ENCODE data around the gene RNPEPL1. TPM values are rescaled to one million over a fixed set of nuclear protein-coding genes. Genes with fewer than 3 reads are reported as not detected.

The RNPEPL1 gene
- total RNA-seq, 2 experiments from 2014 or later: 39.1 to 40.5 TPM

DNA sequence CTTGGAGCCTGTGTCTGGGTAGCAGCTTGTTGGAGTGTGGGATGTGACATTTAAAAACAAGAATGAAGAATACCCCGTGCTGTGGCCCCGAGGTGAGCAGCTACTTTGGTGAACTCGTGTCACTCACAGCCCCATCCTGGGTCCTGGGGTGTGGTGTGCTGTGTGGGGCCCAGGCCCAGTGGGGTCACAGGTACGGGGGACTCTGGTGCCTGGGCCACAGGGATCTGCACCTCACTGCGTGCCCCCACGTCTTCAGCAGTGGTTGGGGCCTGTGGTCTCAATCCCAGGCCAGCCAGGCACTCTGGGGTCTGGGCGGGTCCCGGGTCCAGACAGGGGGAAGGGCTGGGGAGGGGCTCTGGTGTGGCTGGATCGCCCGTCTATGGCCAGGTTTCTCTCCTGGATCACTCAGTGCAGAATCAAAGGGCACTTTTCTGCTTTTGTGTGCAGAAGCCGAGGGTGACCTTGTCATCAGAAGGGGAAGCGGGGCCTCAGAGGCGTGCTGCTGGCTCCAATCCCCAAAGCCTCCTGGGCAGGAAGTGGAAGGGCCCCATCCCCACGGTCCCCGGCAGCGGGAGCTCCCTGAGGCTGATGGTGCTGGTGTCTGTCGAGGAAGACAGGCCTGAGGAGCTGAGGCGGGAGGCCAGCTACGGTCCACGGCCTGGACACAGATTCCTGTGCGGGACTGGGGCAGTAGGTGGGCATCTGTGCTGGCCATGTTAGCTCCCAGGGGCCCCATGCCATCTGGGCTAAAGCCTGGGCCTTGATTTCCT lies 58.4 kb downstream of the RNPEPL1 start:
- CTCF ChIA-PET: interaction anchor here (1.0 to 1.5 kb wide), 4 partner anchors 10 to 113 kb away, joined by 3 to 4 read pairs (median 4); no protein-coding TSS in a partner anchor
- H3K27me3 Mint-ChIP-seq: no peaks in the 10 kb centered on the region

GRCh38 chr2:240627736-240628506 lies 59.6 kb downstream of the RNPEPL1 start:
- POLR2A ChIA-PET: interaction anchor here (1.1 kb wide), 1 partner anchor 67 kb away, joined by 3 read pairs; no protein-coding TSS in a partner anchor
- H3K9me3 Mint-ChIP-seq: peaks cover under 1% of the 10 kb centered on the region
- H3K27me3 Mint-ChIP-seq: no peaks in the 10 kb centered on the region
- intact Hi-C loops (cut with micrococcal nuclease): no loop called here
- peaks cover 37% of the 10 kb centered on the region for H3K4me1 Mint-ChIP-seq (ENCODE audit: low read depth)
- TF ChIP-seq CTCF (IDR thresholded peaks at IDR 0.05): no peak
- DNase-seq (no peak), ATAC-seq (no peak)
- CTCF ChIA-PET: interaction anchor here (1.3 to 1.4 kb wide), 2 partner anchors 9 to 114 kb away, joined by 3 to 4 read pairs; no protein-coding TSS in a partner anchor
- H3K27ac Mint-ChIP-seq: no peak overlapping the region
- H3K36me3 Mint-ChIP-seq (ENCODE audit: low read depth): peaks cover 2% of the 10 kb centered on the region
- no peak overlapping the region for H3K4me3 Mint-ChIP-seq

More for the DNA sequence above, 58.4 kb downstream of the RNPEPL1 start:
- Mint-ChIP-seq H3K9me3 (no peaks in the 10 kb centered on the region), H3K36me3 (ENCODE audit: low read depth) (no peaks in the 10 kb centered on the region), H3K27ac (peak overlapping the region; percentile 87), H3K4me3 (peak overlapping the region; percentile 64), H3K4me1 (ENCODE audit: low read depth) (peaks cover 46% of the 10 kb centered on the region)
- intact Hi-C loops (cut with micrococcal nuclease): no loop called here
- POLR2A ChIA-PET: interaction anchor here (0.6 to 1.1 kb wide), 2 partner anchors 17 to 66 kb away, joined by 3 read pairs; no protein-coding TSS in a partner anchor
- ATAC-seq: peak; percentile 34
- TF ChIP-seq CTCF (IDR thresholded peaks at IDR 0.05): no peak
- DNase-seq: peak; percentile 77

GRCh38 chr2:240628507-240628807 lies 60.2 kb downstream of the RNPEPL1 start:
- Mint-ChIP-seq H3K9me3 (peaks cover 6% of the 10 kb centered on the region), H3K4me3 (no peak overlapping the region), H3K36me3 (ENCODE audit: low read depth) (peaks cover 8% of the 10 kb centered on the region), H3K27me3 (no peaks in the 10 kb centered on the region), H3K4me1 (ENCODE audit: low read depth) (peaks cover 32% of the 10 kb centered on the region), H3K27ac (no peak overlapping the region)
- ChIA-PET CTCF (no interaction called here), POLR2A (interaction anchor here (0.7 kb wide), 1 partner anchor 23 kb away, joined by 4 read pairs; no protein-coding TSS in a partner anchor)
- ATAC-seq: no peak
- no peak for TF ChIP-seq CTCF (IDR thresholded peaks at IDR 0.05)
- intact Hi-C loops (cut with micrococcal nuclease): no loop called here
- DNase-seq: no peak

GRCh38 chr2:240628808-240629618 lies 60.7 kb downstream of the RNPEPL1 start:
- Mint-ChIP-seq H3K27ac (no peak overlapping the region), H3K27me3 (no peaks in the 10 kb centered on the region), H3K9me3 (peaks cover 10% of the 10 kb centered on the region), H3K36me3 (ENCODE audit: low read depth) (peaks cover 11% of the 10 kb centered on the region), H3K4me1 (ENCODE audit: low read depth) (peaks cover 28% of the 10 kb centered on the region), H3K4me3 (no peak overlapping the region)
- ChIA-PET CTCF (no interaction called here), POLR2A (interaction anchor here (0.7 to 1.1 kb wide), 3 partner anchors 8 to 23 kb away, joined by 3 to 4 read pairs (median 3); no protein-coding TSS in a partner anchor)
- intact Hi-C loops (cut with micrococcal nuclease): no loop called here
- TF ChIP-seq CTCF (IDR thresholded peaks at IDR 0.05): no peak
- ATAC-seq: no peak
- DNase-seq: no peak
